ENCODE measurements around the gene RAD51B. TPM values are rescaled to one million over a fixed set of nuclear protein-coding genes. Genes with fewer than 3 reads are reported as not detected.

RAD51B gene
- total RNA-seq, 1 experiment from 2014 or later, result 8.5 TPM

DNA sequence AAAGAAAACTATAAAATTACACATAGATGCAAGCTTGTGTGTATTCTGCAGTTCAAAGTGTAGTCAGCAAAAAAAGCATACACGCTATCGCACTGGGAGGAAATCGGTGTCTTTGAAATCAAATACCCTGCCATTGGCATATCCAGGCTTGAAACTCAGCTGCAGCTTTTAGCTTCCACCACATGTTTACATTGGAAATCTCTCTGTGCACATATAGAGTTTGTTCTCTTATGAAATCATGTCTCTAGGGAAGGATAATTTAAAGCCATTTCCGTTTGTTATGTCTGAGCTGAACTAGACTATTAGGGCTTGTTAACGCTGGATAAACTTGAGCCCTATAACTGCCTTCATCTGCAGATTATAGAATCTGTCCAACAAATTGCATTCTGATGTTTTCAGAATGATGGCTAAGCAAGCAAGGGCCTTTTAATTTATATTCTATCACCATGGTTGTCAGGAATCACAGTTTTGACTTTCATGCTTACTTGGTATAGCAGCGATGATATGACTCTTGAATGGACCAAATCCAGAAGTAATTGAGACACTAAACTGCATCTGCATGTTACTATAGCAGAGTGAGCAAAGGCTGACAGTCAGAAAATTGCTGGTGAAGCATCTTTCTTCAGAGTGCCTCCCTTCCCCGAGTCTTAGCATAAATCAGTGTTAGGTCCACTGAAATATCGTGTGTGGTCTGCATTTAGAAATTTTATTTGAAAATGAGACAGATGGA is 530.5 kb downstream of the RAD51B start:
- no TSS peak for BruUV-seq (replicated peaks)
- Histone ChIP-seq H3K27me3 (ENCODE audit: control insufficient read depth, insufficient read depth, low read length) (no peaks in the 10 kb centered on the region), H3K4me1 (ENCODE audit: control insufficient read depth, insufficient read depth, low read length) (no peaks in the 10 kb centered on the region), H3K9me3 (ENCODE audit: control insufficient read depth, insufficient read depth, low read depth, low read length) (no peaks in the 10 kb centered on the region), H3K27ac (ENCODE audit: low read length) (no peak overlapping the region), H3K4me3 (ENCODE audit: low read depth in 2 of 2, low read length in 2 of 2) (no peak overlapping the region), H3K36me3 (ENCODE audit: control insufficient read depth, insufficient read depth, low read length) (no peaks in the 10 kb centered on the region)
- intact Hi-C loops (cut with micrococcal nuclease; ENCODE audit: unreplicated experiment) (no loop called here), in situ Hi-C loops (cut with HindIII; ENCODE audit: low pct_unique_long_range_greater_than_20kb, low sequenced_read_pairs) (no loop called here)
- ATAC-seq (no peak), DNase-seq (ENCODE audit: low read depth, low spot score) (no peak)
- POLR2A ChIA-PET, result no interaction called here
- TF ChIP-seq POLR2AphosphoS5 (IDR thresholded peaks at IDR 0.05; ENCODE audit: low read depth, low read length), result no peak
- no peak for TF ChIP-seq TCF7L2 (IDR thresholded peaks at IDR 0.05; ENCODE audit: low read depth, low read length)
- no peak for TF ChIP-seq SIN3A (IDR thresholded peaks at IDR 0.05; ENCODE audit: borderline replicate concordance, insufficient read depth, low read depth, low read length)
- TF ChIP-seq, protein P1, sequence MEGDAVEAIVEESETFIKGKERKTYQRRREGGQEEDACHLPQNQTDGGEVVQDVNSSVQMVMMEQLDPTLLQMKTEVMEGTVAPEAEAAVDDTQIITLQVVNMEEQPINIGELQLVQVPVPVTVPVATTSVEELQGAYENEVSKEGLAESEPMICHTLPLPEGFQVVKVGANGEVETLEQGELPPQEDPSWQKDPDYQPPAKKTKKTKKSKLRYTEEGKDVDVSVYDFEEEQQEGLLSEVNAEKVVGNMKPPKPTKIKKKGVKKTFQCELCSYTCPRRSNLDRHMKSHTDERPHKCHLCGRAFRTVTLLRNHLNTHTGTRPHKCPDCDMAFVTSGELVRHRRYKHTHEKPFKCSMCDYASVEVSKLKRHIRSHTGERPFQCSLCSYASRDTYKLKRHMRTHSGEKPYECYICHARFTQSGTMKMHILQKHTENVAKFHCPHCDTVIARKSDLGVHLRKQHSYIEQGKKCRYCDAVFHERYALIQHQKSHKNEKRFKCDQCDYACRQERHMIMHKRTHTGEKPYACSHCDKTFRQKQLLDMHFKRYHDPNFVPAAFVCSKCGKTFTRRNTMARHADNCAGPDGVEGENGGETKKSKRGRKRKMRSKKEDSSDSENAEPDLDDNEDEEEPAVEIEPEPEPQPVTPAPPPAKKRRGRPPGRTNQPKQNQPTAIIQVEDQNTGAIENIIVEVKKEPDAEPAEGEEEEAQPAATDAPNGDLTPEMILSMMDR (IDR thresholded peaks at IDR 0.05), result no peak
- TF ChIP-seq, protein P2, sequence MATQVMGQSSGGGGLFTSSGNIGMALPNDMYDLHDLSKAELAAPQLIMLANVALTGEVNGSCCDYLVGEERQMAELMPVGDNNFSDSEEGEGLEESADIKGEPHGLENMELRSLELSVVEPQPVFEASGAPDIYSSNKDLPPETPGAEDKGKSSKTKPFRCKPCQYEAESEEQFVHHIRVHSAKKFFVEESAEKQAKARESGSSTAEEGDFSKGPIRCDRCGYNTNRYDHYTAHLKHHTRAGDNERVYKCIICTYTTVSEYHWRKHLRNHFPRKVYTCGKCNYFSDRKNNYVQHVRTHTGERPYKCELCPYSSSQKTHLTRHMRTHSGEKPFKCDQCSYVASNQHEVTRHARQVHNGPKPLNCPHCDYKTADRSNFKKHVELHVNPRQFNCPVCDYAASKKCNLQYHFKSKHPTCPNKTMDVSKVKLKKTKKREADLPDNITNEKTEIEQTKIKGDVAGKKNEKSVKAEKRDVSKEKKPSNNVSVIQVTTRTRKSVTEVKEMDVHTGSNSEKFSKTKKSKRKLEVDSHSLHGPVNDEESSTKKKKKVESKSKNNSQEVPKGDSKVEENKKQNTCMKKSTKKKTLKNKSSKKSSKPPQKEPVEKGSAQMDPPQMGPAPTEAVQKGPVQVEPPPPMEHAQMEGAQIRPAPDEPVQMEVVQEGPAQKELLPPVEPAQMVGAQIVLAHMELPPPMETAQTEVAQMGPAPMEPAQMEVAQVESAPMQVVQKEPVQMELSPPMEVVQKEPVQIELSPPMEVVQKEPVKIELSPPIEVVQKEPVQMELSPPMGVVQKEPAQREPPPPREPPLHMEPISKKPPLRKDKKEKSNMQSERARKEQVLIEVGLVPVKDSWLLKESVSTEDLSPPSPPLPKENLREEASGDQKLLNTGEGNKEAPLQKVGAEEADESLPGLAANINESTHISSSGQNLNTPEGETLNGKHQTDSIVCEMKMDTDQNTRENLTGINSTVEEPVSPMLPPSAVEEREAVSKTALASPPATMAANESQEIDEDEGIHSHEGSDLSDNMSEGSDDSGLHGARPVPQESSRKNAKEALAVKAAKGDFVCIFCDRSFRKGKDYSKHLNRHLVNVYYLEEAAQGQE (IDR thresholded peaks at IDR 0.05; ENCODE audit: insufficient read depth in 1 of 2, low read depth in 2 of 2, low read length in 1 of 2), result no peak
- CTCF ChIA-PET, result no interaction called here

DNA sequence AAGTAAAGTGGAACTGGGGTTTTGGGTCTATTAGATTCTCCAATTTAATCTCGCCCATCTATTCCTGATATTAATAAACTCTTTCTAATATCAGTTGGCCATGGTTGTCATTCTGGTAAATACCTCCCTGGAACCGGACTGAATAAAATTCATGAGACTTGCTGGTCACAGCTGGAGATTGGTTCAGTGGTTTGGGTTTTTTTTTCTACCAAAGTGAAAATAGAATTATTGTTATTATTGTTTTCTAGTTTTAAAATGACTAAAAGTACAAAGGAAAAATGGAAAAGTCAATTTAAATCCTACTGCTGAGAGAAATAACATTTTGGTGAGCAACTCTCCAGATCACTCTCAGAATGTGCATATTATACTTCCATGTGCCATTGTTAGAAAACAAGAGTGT is 535.8 kb downstream of the RAD51B start:
- TF ChIP-seq POLR2AphosphoS5 (IDR thresholded peaks at IDR 0.05; ENCODE audit: low read depth, low read length) (no peak), SIN3A (IDR thresholded peaks at IDR 0.05; ENCODE audit: borderline replicate concordance, insufficient read depth, low read depth, low read length) (no peak), TCF7L2 (IDR thresholded peaks at IDR 0.05; ENCODE audit: low read depth, low read length) (no peak)
- TF ChIP-seq, protein P2 (IDR thresholded peaks at IDR 0.05; ENCODE audit: insufficient read depth in 1 of 2, low read depth in 2 of 2, low read length in 1 of 2), result no peak
- TF ChIP-seq, protein P1 (IDR thresholded peaks at IDR 0.05), result no peak
- Histone ChIP-seq H3K9me3 (ENCODE audit: control insufficient read depth, insufficient read depth, low read depth, low read length) (no peaks in the 10 kb centered on the region), H3K27ac (ENCODE audit: low read length) (no peak overlapping the region), H3K27me3 (ENCODE audit: control insufficient read depth, insufficient read depth, low read length) (no peaks in the 10 kb centered on the region), H3K4me1 (ENCODE audit: control insufficient read depth, insufficient read depth, low read length) (no peaks in the 10 kb centered on the region), H3K36me3 (ENCODE audit: control insufficient read depth, insufficient read depth, low read length) (no peaks in the 10 kb centered on the region), H3K4me3 (ENCODE audit: low read depth in 2 of 2, low read length in 2 of 2) (no peak overlapping the region)
- POLR2A ChIA-PET, result no interaction called here
- no peak for DNase-seq (ENCODE audit: low read depth, low spot score)
- no TSS peak for BruUV-seq (replicated peaks)
- no peak for ATAC-seq
- intact Hi-C loops (cut with micrococcal nuclease; ENCODE audit: unreplicated experiment), result no loop called here
- CTCF ChIA-PET, result no interaction called here
- in situ Hi-C loops (cut with HindIII; ENCODE audit: low pct_unique_long_range_greater_than_20kb, low sequenced_read_pairs), result no loop called here
